Activated CD4-positive, alpha-beta memory T cell treated with anti-CD3 and anti-CD28 coated beads for 36 hours (primary cell): ENCODE results near the gene SIK2. TPM values are rescaled to one million over a fixed set of nuclear protein-coding genes. Genes with fewer than 3 reads are reported as not detected.

ENCODE experiments used
- CTCF ChIA-PET: fragments of 350-600 bp; sonication (Branson Sonifier 250); formaldehyde crosslinking; loops from one replicate; lab custom pipeline; 2021; ENCODE audit warnings: antibody characterized with exemption, inconsistent platforms; lab: Charles Lee
- POLR2A ChIA-PET: fragments of 350-600 bp; sonication (Branson Sonifier 250); formaldehyde crosslinking; loops from one replicate; lab custom pipeline; 2021; ENCODE audit warnings: antibody characterized with exemption; lab: Charles Lee
- DNase-seq: peaks from one replicate; pipeline ENCODE4 v3.0.0-alpha.2; 2020
- H3K27ac Mint-ChIP-seq: one replicate; pipeline ENCODE4 v1.8.0; 2021; ENCODE audit warnings: mixed read lengths
- H3K27me3 Mint-ChIP-seq: one replicate; pipeline ENCODE4 v1.8.0; 2021; ENCODE audit warnings: mixed read lengths
- H3K36me3 Mint-ChIP-seq: one replicate; pipeline ENCODE4 v1.8.0; 2021; ENCODE audit warnings: mixed read lengths
- H3K4me1 Mint-ChIP-seq: one replicate; pipeline ENCODE4 v1.8.0; 2021; ENCODE audit warnings: low read depth, mixed read lengths
- H3K4me3 Mint-ChIP-seq: one replicate; pipeline ENCODE4 v1.8.0; 2021; ENCODE audit warnings: mild to moderate bottlenecking, mixed read lengths
- H3K9me3 Mint-ChIP-seq: one replicate; pipeline ENCODE4 v1.8.0; 2021; ENCODE audit warnings: mixed read lengths
- intact Hi-C: fragments of 100-400 bp; cut with micrococcal nuclease; formaldehyde crosslinking; loops from one replicate; pipeline ENCODE4 v1.15.1; 2023
- total RNA-seq, 2 experiments: library from RNA; stranded (reverse); gene quantifications; one replicate each; pipeline ENCODE4 v1.2.3, GENCODE V29; 2021

The SIK2 gene
- total RNA-seq, 2 experiments from 2014 or later, result 4.6 to 6.2 TPM

- Mint-ChIP-seq H3K4me3 (no peak overlapping the region), H3K27ac (no peak overlapping the region), H3K9me3 (no peaks in the 10 kb centered on the region), H3K4me1 (no peaks in the 10 kb centered on the region), H3K36me3 (peaks cover 11% of the 10 kb centered on the region), H3K27me3 (no peaks in the 10 kb centered on the region)
- POLR2A ChIA-PET, result no interaction called here
- intact Hi-C loops, result no loop called here
- DNase-seq, result no peak
- CTCF ChIA-PET, result interaction anchor here (2.3 kb wide), 1 partner anchor 123 kb away, joined by 7 read pairs; no protein-coding TSS in a partner anchor
Measured at GRCh38 chr11:111727431-111727830, 125.2 kb downstream of the SIK2 start.

GRCh38 chr11:111729071-111729830 is 127.0 kb downstream of the SIK2 start:
- no peak for DNase-seq
- CTCF ChIA-PET, result no interaction called here
- Mint-ChIP-seq H3K36me3 (peaks cover 3% of the 10 kb centered on the region), H3K4me1 (no peaks in the 10 kb centered on the region), H3K27me3 (no peaks in the 10 kb centered on the region), H3K4me3 (no peak overlapping the region), H3K27ac (no peak overlapping the region), H3K9me3 (no peaks in the 10 kb centered on the region)
- intact Hi-C loops, result no loop called here
- POLR2A ChIA-PET, result no interaction called here

GRCh38 chr11:111729831-111730311 is 127.6 kb downstream of the SIK2 start:
- H3K36me3 Mint-ChIP-seq, result peaks cover 3% of the 10 kb centered on the region
- CTCF ChIA-PET, result no interaction called here
- H3K27ac Mint-ChIP-seq, result no peak overlapping the region

GRCh38 chr11:111730871-111731591 is 128.8 kb downstream of the SIK2 start:
- Mint-ChIP-seq H3K27me3 (no peaks in the 10 kb centered on the region), H3K36me3 (no peaks in the 10 kb centered on the region), H3K4me1 (no peaks in the 10 kb centered on the region), H3K4me3 (no peak overlapping the region), H3K9me3 (no peaks in the 10 kb centered on the region), H3K27ac (no peak overlapping the region)
- ChIA-PET POLR2A (no interaction called here), CTCF (interaction anchor here (0.9 kb wide), 1 partner anchor 128 kb away, joined by 3 read pairs; no protein-coding TSS in a partner anchor)
- no peak for DNase-seq
- intact Hi-C loops, result no loop called here

More at GRCh38 chr11:111729831-111730311, 127.6 kb downstream of the SIK2 start:
- Mint-ChIP-seq H3K4me3 (no peak overlapping the region), H3K9me3 (no peaks in the 10 kb centered on the region), H3K4me1 (no peaks in the 10 kb centered on the region), H3K27me3 (no peaks in the 10 kb centered on the region)
- no peak for DNase-seq
- POLR2A ChIA-PET, result no interaction called here
- intact Hi-C loops, result no loop called here

- DNase-seq, result no peak
- no peaks in the 10 kb centered on the region for H3K9me3 Mint-ChIP-seq
- no peaks in the 10 kb centered on the region for H3K36me3 Mint-ChIP-seq
- peaks cover 3% of the 10 kb centered on the region for H3K4me1 Mint-ChIP-seq
- intact Hi-C loops, result no loop called here
- POLR2A ChIA-PET, result no interaction called here
- CTCF ChIA-PET, result interaction anchor here (0.9 kb wide), 1 partner anchor 129 kb away, joined by 3 read pairs; no protein-coding TSS in a partner anchor
- H3K27me3 Mint-ChIP-seq, result no peaks in the 10 kb centered on the region
- no peak overlapping the region for H3K4me3 Mint-ChIP-seq
- H3K27ac Mint-ChIP-seq, result no peak overlapping the region
Measured at GRCh38 chr11:111731821-111732220, 129.6 kb downstream of the SIK2 start.

- no peak overlapping the region for H3K27ac Mint-ChIP-seq
- ChIA-PET POLR2A (interaction anchor here (0.9 kb wide), 1 partner anchor 33 kb away, joined by 3 read pairs; no protein-coding TSS in a partner anchor), CTCF (no interaction called here)
- no peaks in the 10 kb centered on the region for H3K9me3 Mint-ChIP-seq
- H3K36me3 Mint-ChIP-seq, result peaks cover 5% of the 10 kb centered on the region
- DNase-seq, result no peak
- intact Hi-C loops, result no loop called here
- H3K4me1 Mint-ChIP-seq, result peaks cover 6% of the 10 kb centered on the region
- H3K4me3 Mint-ChIP-seq, result no peak overlapping the region
- H3K27me3 Mint-ChIP-seq, result no peaks in the 10 kb centered on the region
Measured at GRCh38 chr11:111733016-111733415, 130.8 kb downstream of the SIK2 start.

- intact Hi-C loops, result no loop called here
- no peak overlapping the region for H3K4me3 Mint-ChIP-seq
- ChIA-PET POLR2A (interaction anchor here (0.9 kb wide), 1 partner anchor 32 kb away, joined by 3 read pairs; no protein-coding TSS in a partner anchor), CTCF (no interaction called here)
- DNase-seq, result no peak
- H3K36me3 Mint-ChIP-seq, result peaks cover 6% of the 10 kb centered on the region
- H3K27ac Mint-ChIP-seq, result no peak overlapping the region
- no peaks in the 10 kb centered on the region for H3K9me3 Mint-ChIP-seq
- H3K4me1 Mint-ChIP-seq, result peaks cover 6% of the 10 kb centered on the region
- H3K27me3 Mint-ChIP-seq, result no peaks in the 10 kb centered on the region
Measured at GRCh38 chr11:111733611-111734088, 131.4 kb downstream of the SIK2 start.

GRCh38 chr11:111734101-111734953 is 132.1 kb downstream of the SIK2 start:
- CTCF ChIA-PET, result no interaction called here
- intact Hi-C loops, result no loop called here
- H3K4me1 Mint-ChIP-seq, result peaks cover 6% of the 10 kb centered on the region
- no peak overlapping the region for H3K27ac Mint-ChIP-seq
- POLR2A ChIA-PET, result interaction anchor here (0.9 kb wide), 1 partner anchor 31 kb away, joined by 3 read pairs; no protein-coding TSS in a partner anchor
- H3K36me3 Mint-ChIP-seq, result peaks cover 6% of the 10 kb centered on the region
- no peaks in the 10 kb centered on the region for H3K27me3 Mint-ChIP-seq
- DNase-seq, result no peak
- H3K9me3 Mint-ChIP-seq, result no peaks in the 10 kb centered on the region
- no peak overlapping the region for H3K4me3 Mint-ChIP-seq

- intact Hi-C loops, result no loop called here
- Mint-ChIP-seq H3K27ac (no peak overlapping the region), H3K36me3 (peaks cover 7% of the 10 kb centered on the region), H3K4me3 (no peak overlapping the region), H3K4me1 (peaks cover 6% of the 10 kb centered on the region), H3K9me3 (no peaks in the 10 kb centered on the region), H3K27me3 (no peaks in the 10 kb centered on the region)
- ChIA-PET POLR2A (no interaction called here), CTCF (no interaction called here)
- no peak for DNase-seq
Measured at GRCh38 chr11:111734954-111735261, 132.7 kb downstream of the SIK2 start.

- DNase-seq, result no peak
- POLR2A ChIA-PET, result no interaction called here
- no peak overlapping the region for H3K4me3 Mint-ChIP-seq
- CTCF ChIA-PET, result no interaction called here
- peaks cover 6% of the 10 kb centered on the region for H3K4me1 Mint-ChIP-seq
- peaks cover 8% of the 10 kb centered on the region for H3K36me3 Mint-ChIP-seq
- intact Hi-C loops, result no loop called here
- no peak overlapping the region for H3K27ac Mint-ChIP-seq
- no peaks in the 10 kb centered on the region for H3K9me3 Mint-ChIP-seq
- H3K27me3 Mint-ChIP-seq, result no peaks in the 10 kb centered on the region
Measured at GRCh38 chr11:111735262-111736116, 133.2 kb downstream of the SIK2 start.

- Mint-ChIP-seq H3K4me1 (peaks cover 6% of the 10 kb centered on the region), H3K4me3 (no peak overlapping the region), H3K27ac (no peak overlapping the region), H3K27me3 (no peaks in the 10 kb centered on the region), H3K9me3 (no peaks in the 10 kb centered on the region), H3K36me3 (peaks cover 12% of the 10 kb centered on the region)
- no peak for DNase-seq
- ChIA-PET CTCF (no interaction called here), POLR2A (interaction anchor here (1.5 kb wide), 1 partner anchor 11 kb away, joined by 3 read pairs; no protein-coding TSS in a partner anchor)
- intact Hi-C loops, result no loop called here
Measured at GRCh38 chr11:111736181-111736590, 133.9 kb downstream of the SIK2 start.
